ENCODE results near the gene PARD3B.

The PARD3B gene

GRCh38 chr2:204706939-204707338 lies 161.7 kb downstream of the PARD3B start:
- no peak for DNase-seq (ENCODE audit: low spot score)

GRCh38 chr2:204713211-204713610 lies 167.9 kb downstream of the PARD3B start:
- no peak for DNase-seq (ENCODE audit: low spot score)

- no peak for DNase-seq (ENCODE audit: low spot score)
Observed at GRCh38 chr2:204715361-204715760, 170.1 kb downstream of the PARD3B start.

- no peak for DNase-seq (ENCODE audit: low spot score)
Observed at GRCh38 chr2:204717591-204717990, 172.3 kb downstream of the PARD3B start.

- no peak for DNase-seq (ENCODE audit: low spot score)
Observed at GRCh38 chr2:204718607-204719006, 173.3 kb downstream of the PARD3B start.

- DNase-seq (ENCODE audit: low spot score): no peak
Observed at GRCh38 chr2:204720874-204721273, 175.6 kb downstream of the PARD3B start.

- no peak for DNase-seq (ENCODE audit: low spot score)
Observed at GRCh38 chr2:204722207-204722606, 176.9 kb downstream of the PARD3B start.

- no peak for DNase-seq (ENCODE audit: low spot score)
Observed at GRCh38 chr2:204722691-204723090, 177.4 kb downstream of the PARD3B start.

- DNase-seq (ENCODE audit: low spot score): no peak
Observed at GRCh38 chr2:204725693-204726360, 180.6 kb downstream of the PARD3B start.

- DNase-seq (ENCODE audit: low spot score): no peak
Observed at GRCh38 chr2:204726831-204727230, 181.6 kb downstream of the PARD3B start.

GRCh38 chr2:204727368-204727767 lies 182.1 kb downstream of the PARD3B start:
- DNase-seq (ENCODE audit: low spot score): no peak

- no peak for DNase-seq (ENCODE audit: low spot score)
Observed at GRCh38 chr2:204730603-204731002, 185.3 kb downstream of the PARD3B start.

- no peak for DNase-seq (ENCODE audit: low spot score)
Observed at GRCh38 chr2:204732019-204732418, 186.7 kb downstream of the PARD3B start.

GRCh38 chr2:204737296-204737695 lies 192.0 kb downstream of the PARD3B start:
- DNase-seq (ENCODE audit: low spot score): no peak

- DNase-seq (ENCODE audit: low spot score): no peak
Observed at GRCh38 chr2:204738721-204739120, 193.4 kb downstream of the PARD3B start.

GRCh38 chr2:204743393-204743960 lies 198.2 kb downstream of the PARD3B start:
- no peak for DNase-seq (ENCODE audit: low spot score)

GRCh38 chr2:204744506-204744905 lies 199.2 kb downstream of the PARD3B start:
- DNase-seq (ENCODE audit: low spot score): no peak

- no peak for DNase-seq (ENCODE audit: low spot score)
Observed at GRCh38 chr2:204748286-204748685, 203.0 kb downstream of the PARD3B start.

- DNase-seq (ENCODE audit: low spot score): no peak
Observed at GRCh38 chr2:204749319-204749718, 204.0 kb downstream of the PARD3B start.

- DNase-seq (ENCODE audit: low spot score): no peak
Observed at GRCh38 chr2:204750389-204750788, 205.1 kb downstream of the PARD3B start.

GRCh38 chr2:204751472-204751871 lies 206.2 kb downstream of the PARD3B start:
- DNase-seq (ENCODE audit: low spot score): no peak

GRCh38 chr2:204753841-204754240 lies 208.6 kb downstream of the PARD3B start:
- DNase-seq (ENCODE audit: low spot score): no peak

GRCh38 chr2:204754898-204755297 lies 209.6 kb downstream of the PARD3B start:
- DNase-seq (ENCODE audit: low spot score): no peak

All from Ammon's horn (tissue), 1 donor.